ENCODE data around the gene IRF8.

IRF8 gene

DNA sequence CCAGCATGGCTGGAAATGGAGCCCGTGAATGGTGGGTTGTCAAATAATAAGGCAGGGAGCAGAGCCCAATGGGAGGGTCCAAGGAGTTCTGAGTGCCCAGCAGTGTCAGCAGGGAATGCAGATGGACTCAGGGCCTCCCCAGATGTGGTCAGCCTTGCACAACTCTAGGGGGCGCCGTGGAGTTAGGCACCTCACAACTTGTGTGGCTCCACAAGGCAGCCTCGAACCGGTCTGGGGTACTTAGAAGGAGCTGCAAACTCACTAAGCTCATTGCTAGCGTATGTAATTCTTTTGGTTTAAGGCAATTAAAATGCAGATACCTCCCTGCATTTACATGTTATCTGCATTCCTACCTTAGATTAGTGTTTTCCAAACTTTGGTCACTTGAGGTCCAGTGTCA, 18.1 kb downstream of the IRF8 start:
- peaks cover 0 to 13% of the 10 kb centered on the region in 2 donors for H3K4me1 ChIP-seq (ENCODE audit: control insufficient read depth in 1 of 2, insufficient read depth in 2 of 2, low read length in 2 of 2)
- H3K27ac ChIP-seq (ENCODE audit: low read length) = no peak overlapping the region
- H3K9me3 ChIP-seq (ENCODE audit: control insufficient read depth in 1 of 2, low read length in 2 of 2) = no peaks in the 10 kb centered on the region
- peaks cover 0 to 5% of the 10 kb centered on the region in 2 donors for H3K36me3 ChIP-seq (ENCODE audit: control insufficient read depth in 1 of 2, insufficient read depth in 2 of 2, low read length in 2 of 2)
- H3K27me3 ChIP-seq (ENCODE audit: low read depth, low read length) = no peaks in the 10 kb centered on the region
- peak overlapping the region in 1 of 2 donors; percentile 24 for H3K4me3 ChIP-seq (ENCODE audit: low read depth in 1 of 2, low read length in 2 of 2)

DNA sequence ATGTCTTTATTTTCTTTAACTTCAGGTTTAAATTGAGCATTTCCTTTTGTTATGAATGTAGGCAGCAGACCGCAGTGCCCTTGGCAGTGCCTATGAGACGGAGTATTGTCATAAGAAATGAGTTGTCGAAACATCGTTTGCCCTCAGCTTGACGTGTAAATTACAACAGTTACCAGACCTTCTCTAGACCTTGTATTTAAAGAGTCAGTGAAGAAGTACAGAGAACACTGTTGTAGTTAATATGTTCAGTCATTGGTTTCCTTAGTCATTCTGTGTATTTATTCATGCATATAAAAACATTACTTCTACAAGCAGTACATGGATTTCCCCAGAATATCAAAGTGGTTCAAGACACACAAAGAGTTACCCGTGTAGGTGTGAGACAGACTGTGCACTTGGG, 19.0 kb downstream of the IRF8 start:
- Histone ChIP-seq H3K27ac (ENCODE audit: low read length) (no peak overlapping the region), H3K4me1 (ENCODE audit: control insufficient read depth in 1 of 2, insufficient read depth in 2 of 2, low read length in 2 of 2) (peaks cover 0 to 4% of the 10 kb centered on the region in 2 donors), H3K9me3 (ENCODE audit: control insufficient read depth in 1 of 2, low read length in 2 of 2) (no peaks in the 10 kb centered on the region), H3K4me3 (ENCODE audit: low read depth in 1 of 2, low read length in 2 of 2) (no peak overlapping the region), H3K27me3 (ENCODE audit: low read depth, low read length) (no peaks in the 10 kb centered on the region), H3K36me3 (ENCODE audit: control insufficient read depth in 1 of 2, insufficient read depth in 2 of 2, low read length in 2 of 2) (peaks cover 0 to 5% of the 10 kb centered on the region in 2 donors)

DNA sequence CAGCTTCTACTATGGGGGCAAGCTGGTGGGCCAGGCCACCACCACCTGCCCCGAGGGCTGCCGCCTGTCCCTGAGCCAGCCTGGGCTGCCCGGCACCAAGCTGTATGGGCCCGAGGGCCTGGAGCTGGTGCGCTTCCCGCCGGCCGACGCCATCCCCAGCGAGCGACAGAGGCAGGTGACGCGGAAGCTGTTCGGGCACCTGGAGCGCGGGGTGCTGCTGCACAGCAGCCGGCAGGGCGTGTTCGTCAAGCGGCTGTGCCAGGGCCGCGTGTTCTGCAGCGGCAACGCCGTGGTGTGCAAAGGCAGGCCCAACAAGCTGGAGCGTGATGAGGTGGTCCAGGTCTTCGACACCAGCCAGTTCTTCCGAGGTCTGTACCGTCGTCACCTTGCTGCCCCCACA, 19.5 kb downstream of the IRF8 start:
- no peaks in the 10 kb centered on the region for H3K27me3 ChIP-seq (ENCODE audit: low read depth, low read length)
- no peak overlapping the region for H3K27ac ChIP-seq (ENCODE audit: low read length)
- H3K4me1 ChIP-seq (ENCODE audit: control insufficient read depth in 1 of 2, insufficient read depth in 2 of 2, low read length in 2 of 2) = no peaks in the 10 kb centered on the region
- H3K36me3 ChIP-seq (ENCODE audit: control insufficient read depth in 1 of 2, insufficient read depth in 2 of 2, low read length in 2 of 2) = peaks cover 0 to 5% of the 10 kb centered on the region in 2 donors
- H3K4me3 ChIP-seq (ENCODE audit: low read depth in 1 of 2, low read length in 2 of 2) = no peak overlapping the region
- H3K9me3 ChIP-seq (ENCODE audit: control insufficient read depth in 1 of 2, low read length in 2 of 2) = no peaks in the 10 kb centered on the region

DNA sequence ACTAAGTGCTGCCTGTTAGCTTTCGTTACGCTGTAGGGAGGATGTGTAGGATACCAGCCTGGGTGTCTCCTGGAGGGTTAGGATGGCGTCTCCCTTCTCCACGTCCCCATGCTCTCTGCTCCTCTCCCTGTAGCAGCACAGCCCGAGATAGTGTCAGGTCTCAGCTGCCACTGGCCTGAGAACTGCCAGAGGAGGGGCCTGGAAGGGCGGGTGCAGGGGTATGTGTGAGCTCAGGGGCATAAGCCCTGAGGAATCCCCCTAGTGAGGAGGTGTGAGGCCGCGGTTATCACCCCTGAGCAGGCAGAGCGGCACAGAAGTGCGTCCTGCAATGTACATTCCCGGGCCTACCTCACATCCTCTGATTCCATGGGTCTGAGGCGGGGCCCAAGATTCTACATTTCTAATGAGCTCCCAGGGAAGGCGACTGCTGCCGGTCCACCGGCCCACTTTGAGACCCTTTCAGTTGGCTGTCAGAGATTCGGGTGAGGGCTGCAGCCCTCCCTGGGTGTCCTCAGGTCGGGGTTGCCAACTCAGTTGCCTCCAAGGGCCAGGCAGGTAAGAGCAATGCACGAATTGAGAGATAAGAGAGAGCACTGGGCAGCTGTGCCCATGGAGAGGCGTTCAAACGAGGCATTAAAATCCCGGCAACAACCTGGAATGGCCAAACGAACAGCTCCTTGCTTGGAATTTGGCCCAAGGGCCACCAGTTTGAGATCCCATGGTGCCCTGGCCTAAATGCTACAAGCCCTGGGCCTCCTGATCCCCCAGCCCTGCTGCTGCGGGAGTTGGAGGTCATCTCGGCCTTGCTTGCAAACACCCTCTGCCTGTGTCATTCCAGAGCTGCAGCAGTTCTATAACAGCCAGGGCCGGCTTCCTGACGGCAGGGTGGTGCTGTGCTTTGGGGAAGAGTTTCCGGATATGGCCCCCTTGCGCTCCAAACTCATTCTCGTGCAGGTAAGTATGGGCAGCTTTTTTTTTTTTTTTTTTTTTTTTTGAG, 20.6 kb downstream of the IRF8 start:
- H3K4me3 ChIP-seq (ENCODE audit: low read depth in 1 of 2, low read length in 2 of 2) = no peak overlapping the region
- no peaks in the 10 kb centered on the region for H3K9me3 ChIP-seq (ENCODE audit: control insufficient read depth in 1 of 2, low read length in 2 of 2)
- no peaks in the 10 kb centered on the region for H3K4me1 ChIP-seq (ENCODE audit: control insufficient read depth in 1 of 2, insufficient read depth in 2 of 2, low read length in 2 of 2)
- no peaks in the 10 kb centered on the region for H3K27me3 ChIP-seq (ENCODE audit: low read depth, low read length)
- H3K36me3 ChIP-seq (ENCODE audit: control insufficient read depth in 1 of 2, insufficient read depth in 2 of 2, low read length in 2 of 2) = peaks cover 0 to 5% of the 10 kb centered on the region in 2 donors
- H3K27ac ChIP-seq (ENCODE audit: low read length) = no peak overlapping the region

DNA sequence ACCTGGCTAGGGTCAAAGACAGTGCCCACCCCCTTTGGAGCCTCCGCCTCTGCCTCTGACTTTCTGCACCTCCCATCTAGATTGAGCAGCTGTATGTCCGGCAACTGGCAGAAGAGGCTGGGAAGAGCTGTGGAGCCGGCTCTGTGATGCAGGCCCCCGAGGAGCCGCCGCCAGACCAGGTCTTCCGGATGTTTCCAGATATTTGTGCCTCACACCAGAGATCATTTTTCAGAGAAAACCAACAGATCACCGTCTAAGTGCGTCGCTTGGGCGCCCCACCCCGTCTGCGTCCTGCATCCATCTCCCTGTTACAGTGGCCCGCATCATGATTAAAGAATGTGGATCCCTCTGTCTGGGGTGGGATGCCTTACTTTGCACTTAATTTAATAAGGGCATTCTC, 22.1 kb downstream of the IRF8 start:
- peaks cover 0 to 5% of the 10 kb centered on the region in 2 donors for H3K36me3 ChIP-seq (ENCODE audit: control insufficient read depth in 1 of 2, insufficient read depth in 2 of 2, low read length in 2 of 2)
- peaks cover 4% of the 10 kb centered on the region for H3K27me3 ChIP-seq (ENCODE audit: low read depth, low read length)
- H3K4me1 ChIP-seq (ENCODE audit: control insufficient read depth in 1 of 2, insufficient read depth in 2 of 2, low read length in 2 of 2) = no peaks in the 10 kb centered on the region
- H3K9me3 ChIP-seq (ENCODE audit: control insufficient read depth in 1 of 2, low read length in 2 of 2) = no peaks in the 10 kb centered on the region
- no peak overlapping the region for H3K27ac ChIP-seq (ENCODE audit: low read length)
- H3K4me3 ChIP-seq (ENCODE audit: low read depth in 1 of 2, low read length in 2 of 2) = no peak overlapping the region

DNA sequence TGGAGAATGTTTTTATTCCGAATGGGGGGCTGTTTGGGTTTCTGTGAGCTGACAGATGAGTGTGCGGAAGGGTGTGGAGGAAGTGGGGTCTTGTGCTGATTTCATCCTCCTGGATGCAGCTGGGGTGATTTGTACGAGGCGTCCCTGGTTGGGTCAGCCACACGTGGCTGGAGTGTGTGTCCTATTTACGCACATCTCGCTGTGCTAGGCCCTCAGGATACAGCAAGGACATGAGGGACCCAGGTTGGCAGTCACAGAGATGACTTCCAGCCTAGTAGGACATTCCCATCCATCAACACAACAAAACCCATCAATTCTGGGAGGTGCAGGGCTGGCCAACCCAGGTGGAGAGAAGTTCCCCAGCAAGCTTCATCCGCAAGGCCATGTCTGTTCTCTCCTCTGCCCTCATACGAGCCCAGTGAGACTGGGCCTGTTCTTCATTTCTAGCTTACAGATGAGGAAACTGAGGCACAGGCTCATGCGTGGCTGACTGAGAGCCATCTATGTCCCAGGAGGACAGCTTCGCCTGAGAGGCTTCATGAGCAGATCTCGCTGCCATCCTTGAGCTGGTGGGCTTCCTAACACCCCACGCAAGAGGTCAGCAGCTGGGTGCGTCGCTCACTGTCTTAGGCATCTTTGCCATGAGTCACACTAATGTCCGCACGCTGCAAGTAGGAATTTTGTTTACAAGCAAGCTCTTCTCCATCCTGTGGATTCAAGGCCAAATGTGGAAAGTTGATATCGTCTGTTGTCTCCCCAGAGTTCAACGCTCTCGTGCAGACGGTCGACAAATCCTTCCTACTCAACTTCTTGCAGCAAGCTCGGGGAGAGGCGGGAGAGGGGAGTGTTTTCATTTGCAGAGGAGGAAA, 24.4 kb downstream of the IRF8 start:
- peaks cover 4 to 6% of the 10 kb centered on the region in 2 donors for H3K4me1 ChIP-seq (ENCODE audit: control insufficient read depth in 1 of 2, insufficient read depth in 2 of 2, low read length in 2 of 2)
- no peak overlapping the region for H3K27ac ChIP-seq (ENCODE audit: low read length)
- H3K27me3 ChIP-seq (ENCODE audit: low read depth, low read length) = peaks cover 4% of the 10 kb centered on the region
- H3K4me3 ChIP-seq (ENCODE audit: low read depth in 1 of 2, low read length in 2 of 2) = no peak overlapping the region
- H3K36me3 ChIP-seq (ENCODE audit: control insufficient read depth in 1 of 2, insufficient read depth in 2 of 2, low read length in 2 of 2) = peaks cover 0 to 5% of the 10 kb centered on the region in 2 donors
- no peaks in the 10 kb centered on the region for H3K9me3 ChIP-seq (ENCODE audit: control insufficient read depth in 1 of 2, low read length in 2 of 2)

DNA sequence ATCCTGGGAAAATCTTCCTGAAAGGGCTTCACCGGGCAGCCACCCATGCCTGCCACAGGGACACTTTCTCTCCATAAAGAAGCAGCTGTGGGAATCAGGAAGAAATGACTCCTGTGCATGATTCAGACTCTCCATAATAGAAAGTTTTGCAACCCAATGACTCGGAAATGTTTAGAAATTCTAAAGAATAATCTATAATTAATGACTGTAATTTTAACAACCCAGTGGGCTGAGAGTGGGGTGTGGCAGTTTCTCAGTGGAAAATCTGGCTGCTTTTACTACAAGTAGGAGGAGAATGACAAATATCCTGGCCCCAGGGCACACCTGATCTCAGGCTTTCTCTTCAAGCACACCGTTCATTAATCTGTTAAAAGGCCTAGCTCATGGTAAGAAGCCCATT, 25.7 kb downstream of the IRF8 start:
- no peak overlapping the region for H3K27ac ChIP-seq (ENCODE audit: low read length)
- H3K36me3 ChIP-seq (ENCODE audit: control insufficient read depth in 1 of 2, insufficient read depth in 2 of 2, low read length in 2 of 2) = peaks cover 0 to 1% of the 10 kb centered on the region in 2 donors
- H3K4me3 ChIP-seq (ENCODE audit: low read depth in 1 of 2, low read length in 2 of 2) = no peak overlapping the region
- peaks cover 7 to 10% of the 10 kb centered on the region in 2 donors for H3K4me1 ChIP-seq (ENCODE audit: control insufficient read depth in 1 of 2, insufficient read depth in 2 of 2, low read length in 2 of 2)
- no peaks in the 10 kb centered on the region for H3K9me3 ChIP-seq (ENCODE audit: control insufficient read depth in 1 of 2, low read length in 2 of 2)
- H3K27me3 ChIP-seq (ENCODE audit: low read depth, low read length) = peaks cover 4% of the 10 kb centered on the region

DNA sequence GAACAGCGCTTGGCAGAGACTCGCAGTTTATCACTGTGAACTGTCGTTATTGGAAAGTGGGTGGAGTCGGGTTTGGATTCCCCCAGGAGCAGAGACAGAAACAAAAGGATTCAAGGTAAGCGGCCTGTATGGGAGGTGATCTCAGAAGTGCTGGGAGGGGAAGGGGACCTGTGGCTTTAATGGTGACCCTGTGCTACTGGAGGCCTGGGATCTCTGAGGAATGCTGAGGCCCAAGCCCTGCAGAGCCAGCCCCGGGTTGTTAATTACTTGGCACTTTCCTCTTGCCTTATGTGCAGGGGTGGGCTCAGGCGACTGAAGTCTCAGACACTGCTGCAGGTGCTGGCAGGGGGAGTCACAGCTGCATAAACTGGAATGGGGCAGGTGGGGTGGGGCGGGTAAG, 27.4 kb downstream of the IRF8 start:
- Histone ChIP-seq H3K27ac (ENCODE audit: low read length) (no peak overlapping the region), H3K4me1 (ENCODE audit: control insufficient read depth in 1 of 2, insufficient read depth in 2 of 2, low read length in 2 of 2) (peaks cover 7 to 10% of the 10 kb centered on the region in 2 donors), H3K4me3 (ENCODE audit: low read depth in 1 of 2, low read length in 2 of 2) (no peak overlapping the region), H3K36me3 (ENCODE audit: control insufficient read depth in 1 of 2, insufficient read depth in 2 of 2, low read length in 2 of 2) (no peaks in the 10 kb centered on the region), H3K9me3 (ENCODE audit: control insufficient read depth in 1 of 2, low read length in 2 of 2) (no peaks in the 10 kb centered on the region), H3K27me3 (ENCODE audit: low read depth, low read length) (peaks cover 9% of the 10 kb centered on the region)

DNA sequence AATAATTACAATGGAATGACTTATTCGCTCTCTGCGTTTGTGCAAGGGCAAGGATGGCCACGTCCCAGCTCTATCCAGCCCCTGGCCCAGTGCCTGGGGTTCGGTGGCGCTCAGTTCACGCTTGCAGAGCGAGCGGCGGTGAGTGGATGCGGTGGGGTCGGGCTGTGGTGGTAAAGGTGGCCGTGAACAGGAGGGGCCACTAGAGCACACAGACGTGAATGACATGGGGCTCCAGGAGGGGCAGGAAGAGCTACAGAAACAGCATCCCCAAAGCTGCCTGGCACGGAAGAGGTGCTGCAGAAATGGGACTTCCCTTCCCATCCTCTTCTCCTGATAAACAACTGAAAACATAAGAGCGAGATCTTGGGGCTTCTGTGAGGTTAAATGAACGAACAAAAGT, 28.4 kb downstream of the IRF8 start:
- Histone ChIP-seq H3K4me1 (ENCODE audit: control insufficient read depth in 1 of 2, insufficient read depth in 2 of 2, low read length in 2 of 2) (peaks cover 7 to 10% of the 10 kb centered on the region in 2 donors), H3K36me3 (ENCODE audit: control insufficient read depth in 1 of 2, insufficient read depth in 2 of 2, low read length in 2 of 2) (no peaks in the 10 kb centered on the region), H3K9me3 (ENCODE audit: control insufficient read depth in 1 of 2, low read length in 2 of 2) (no peaks in the 10 kb centered on the region), H3K27me3 (ENCODE audit: low read depth, low read length) (peaks cover 9% of the 10 kb centered on the region), H3K27ac (ENCODE audit: low read length) (no peak overlapping the region), H3K4me3 (ENCODE audit: low read depth in 1 of 2, low read length in 2 of 2) (no peak overlapping the region)

DNA sequence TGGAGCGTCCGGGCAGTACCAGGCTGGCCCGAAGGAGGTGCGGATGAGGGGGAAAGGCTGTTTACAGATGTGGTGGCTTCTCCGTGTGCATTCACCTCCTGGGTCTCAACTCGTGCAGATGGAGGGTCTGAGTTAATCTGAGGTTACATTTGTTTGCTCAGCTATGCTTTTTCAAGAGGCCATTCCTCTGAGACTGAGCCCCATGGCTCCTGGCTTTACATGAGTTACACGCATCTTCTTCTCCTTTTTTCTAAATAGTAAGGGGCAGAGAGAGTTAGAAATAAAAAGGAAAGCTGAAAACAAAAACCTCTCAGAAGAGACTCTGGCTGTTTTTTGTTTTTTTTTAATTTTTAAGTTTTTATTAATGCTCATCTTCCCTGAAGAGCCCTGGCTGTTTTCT, 29.0 kb downstream of the IRF8 start:
- H3K36me3 ChIP-seq (ENCODE audit: control insufficient read depth in 1 of 2, insufficient read depth in 2 of 2, low read length in 2 of 2) = no peaks in the 10 kb centered on the region
- H3K27ac ChIP-seq (ENCODE audit: low read length) = no peak overlapping the region
- peak overlapping the region in 1 of 2 donors; percentile 11 for H3K4me3 ChIP-seq (ENCODE audit: low read depth in 1 of 2, low read length in 2 of 2)
- peaks cover 9% of the 10 kb centered on the region for H3K27me3 ChIP-seq (ENCODE audit: low read depth, low read length)
- no peaks in the 10 kb centered on the region for H3K9me3 ChIP-seq (ENCODE audit: control insufficient read depth in 1 of 2, low read length in 2 of 2)
- peaks cover 7 to 10% of the 10 kb centered on the region in 2 donors for H3K4me1 ChIP-seq (ENCODE audit: control insufficient read depth in 1 of 2, insufficient read depth in 2 of 2, low read length in 2 of 2)

DNA sequence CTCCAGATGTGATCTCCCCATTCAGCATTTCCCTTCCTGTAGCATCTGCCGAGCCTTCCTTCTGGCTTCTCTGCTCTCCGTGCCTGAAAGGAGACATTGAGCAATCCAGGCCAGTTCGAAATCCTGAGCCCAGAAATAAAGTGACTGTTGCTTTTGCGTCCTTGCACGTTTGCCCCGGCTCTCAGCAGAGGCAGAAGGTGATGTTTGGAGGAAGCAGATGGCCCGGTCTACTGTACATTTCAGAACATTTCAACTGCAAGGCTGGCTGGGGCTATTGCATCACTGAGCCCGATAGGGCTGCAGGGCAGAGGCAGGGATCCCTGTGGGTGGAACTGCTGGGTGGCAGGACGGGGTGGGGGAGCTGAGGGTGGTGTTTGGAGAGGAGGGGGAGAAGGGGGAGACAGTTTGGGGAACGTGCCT, 29.4 kb downstream of the IRF8 start:
- Histone ChIP-seq H3K27me3 (ENCODE audit: low read depth, low read length) (peaks cover 9% of the 10 kb centered on the region), H3K4me1 (ENCODE audit: control insufficient read depth in 1 of 2, insufficient read depth in 2 of 2, low read length in 2 of 2) (peaks cover 7 to 10% of the 10 kb centered on the region in 2 donors), H3K36me3 (ENCODE audit: control insufficient read depth in 1 of 2, insufficient read depth in 2 of 2, low read length in 2 of 2) (no peaks in the 10 kb centered on the region), H3K27ac (ENCODE audit: low read length) (no peak overlapping the region), H3K4me3 (ENCODE audit: low read depth in 1 of 2, low read length in 2 of 2) (no peak overlapping the region), H3K9me3 (ENCODE audit: control insufficient read depth in 1 of 2, low read length in 2 of 2) (no peaks in the 10 kb centered on the region)
